Skeletal muscle satellite cell (primary cell): ENCODE data around the gene CD7.

Experiments used
- H3K27me3 ChIP-seq: 2 replicates; pipeline ENCODE4 v1.7.0; 2013; ENCODE audit warnings: low read length; ENCODE audit not compliant: control insufficient read depth, insufficient read depth
- H3K36me3 ChIP-seq: 2 replicates; pipeline ENCODE4 v1.7.0; 2013; ENCODE audit warnings: mild to moderate bottlenecking, control low read depth, low read length; ENCODE audit not compliant: insufficient read depth
- H3K4me1 ChIP-seq: 2 replicates; pipeline ENCODE4 v1.7.0; 2013; ENCODE audit warnings: low read length; ENCODE audit not compliant: control insufficient read depth, insufficient read depth
- H3K4me2 ChIP-seq: 2 replicates; pipeline ENCODE4 v1.7.0; 2013; ENCODE audit warnings: mild to moderate bottlenecking, low read length
- H3K4me3 ChIP-seq: 2 replicates; pipeline ENCODE4 v1.7.0; 2013; ENCODE audit warnings: low read length
- H3K9ac ChIP-seq: 2 replicates; pipeline ENCODE4 v1.7.0; 2013; ENCODE audit warnings: mild to moderate bottlenecking, low read depth, low read length, moderate library complexity
- H3K9me3 ChIP-seq: replicated peaks from 2 replicates; pipeline ENCODE4 v1.7.0; 2013; ENCODE audit warnings: mild to moderate bottlenecking, control low read depth, low read length

Gene CD7

GRCh38 chr17:82315703-82316358, 1.6 kb downstream of the CD7 start:
- Histone ChIP-seq H3K4me1 (no peaks in the 10 kb centered on the region), H3K4me3 (no peak overlapping the region), H3K27me3 (peaks cover 14% of the 10 kb centered on the region), H3K9me3 (no peaks in the 10 kb centered on the region), H3K9ac (no peak overlapping the region), H3K36me3 (no peaks in the 10 kb centered on the region), H3K4me2 (no peak overlapping the region)

GRCh38 chr17:82314727-82315605, 2.4 kb downstream of the CD7 start:
- H3K9ac ChIP-seq = no peak overlapping the region
- H3K36me3 ChIP-seq = no peaks in the 10 kb centered on the region
- no peak overlapping the region for H3K4me2 ChIP-seq
- H3K9me3 ChIP-seq = no peaks in the 10 kb centered on the region
- peaks cover 21% of the 10 kb centered on the region for H3K27me3 ChIP-seq
- no peak overlapping the region for H3K4me3 ChIP-seq
- H3K4me1 ChIP-seq = no peaks in the 10 kb centered on the region

GRCh38 chr17:82314012-82314726, 3.2 kb downstream of the CD7 start:
- no peaks in the 10 kb centered on the region for H3K4me1 ChIP-seq
- no peak overlapping the region for H3K4me3 ChIP-seq
- H3K9ac ChIP-seq = no peak overlapping the region
- no peaks in the 10 kb centered on the region for H3K36me3 ChIP-seq
- H3K9me3 ChIP-seq = no peaks in the 10 kb centered on the region
- H3K27me3 ChIP-seq = peaks cover 26% of the 10 kb centered on the region
- no peak overlapping the region for H3K4me2 ChIP-seq

GRCh38 chr17:82313195-82314011, 4.0 kb downstream of the CD7 start:
- no peaks in the 10 kb centered on the region for H3K36me3 ChIP-seq
- H3K27me3 ChIP-seq = peaks cover 34% of the 10 kb centered on the region
- H3K4me2 ChIP-seq = no peak overlapping the region
- no peak overlapping the region for H3K4me3 ChIP-seq
- H3K4me1 ChIP-seq = no peaks in the 10 kb centered on the region
- H3K9ac ChIP-seq = no peak overlapping the region
- no peaks in the 10 kb centered on the region for H3K9me3 ChIP-seq

DNA sequence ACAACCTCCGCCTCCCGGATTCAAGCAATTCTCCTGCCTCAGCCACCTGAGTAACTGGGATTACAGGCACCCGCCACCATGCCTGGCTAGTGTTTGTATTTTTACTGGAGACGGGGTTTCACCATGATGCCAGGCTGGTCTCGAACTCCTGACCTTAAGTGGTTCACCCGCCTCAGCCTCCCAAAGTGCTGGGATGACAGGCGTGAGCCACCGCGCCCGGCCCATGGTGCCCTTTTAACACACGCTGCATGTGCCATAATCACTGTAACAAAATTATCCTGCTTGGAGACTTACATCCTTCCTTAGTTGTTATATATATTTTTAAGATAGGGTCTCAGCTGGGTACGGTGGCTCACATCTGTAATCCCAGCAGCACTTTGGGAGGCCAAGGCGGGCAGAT, 5.4 kb downstream of the CD7 start:
- Histone ChIP-seq H3K4me2 (no peak overlapping the region), H3K27me3 (peaks cover 34% of the 10 kb centered on the region), H3K9me3 (no peaks in the 10 kb centered on the region), H3K4me3 (no peak overlapping the region), H3K9ac (no peak overlapping the region), H3K36me3 (no peaks in the 10 kb centered on the region), H3K4me1 (no peaks in the 10 kb centered on the region)

GRCh38 chr17:82310877-82311276, 6.5 kb downstream of the CD7 start:
- Histone ChIP-seq H3K4me3 (no peak overlapping the region), H3K4me2 (no peak overlapping the region), H3K9ac (no peak overlapping the region)

GRCh38 chr17:82309656-82310570, 7.5 kb downstream of the CD7 start:
- H3K4me1 ChIP-seq = no peaks in the 10 kb centered on the region
- H3K9ac ChIP-seq = no peak overlapping the region
- H3K27me3 ChIP-seq = peaks cover 19% of the 10 kb centered on the region
- no peaks in the 10 kb centered on the region for H3K36me3 ChIP-seq
- no peaks in the 10 kb centered on the region for H3K9me3 ChIP-seq
- no peak overlapping the region for H3K4me3 ChIP-seq
- no peak overlapping the region for H3K4me2 ChIP-seq

More at GRCh38 chr17:82310877-82311276, 6.5 kb downstream of the CD7 start:
- Histone ChIP-seq H3K9me3 (no peaks in the 10 kb centered on the region), H3K27me3 (peaks cover 26% of the 10 kb centered on the region), H3K36me3 (no peaks in the 10 kb centered on the region), H3K4me1 (no peaks in the 10 kb centered on the region)

GRCh38 chr17:82305727-82306300, 11.6 kb downstream of the CD7 start:
- H3K9ac ChIP-seq = no peak overlapping the region
- H3K27me3 ChIP-seq = peaks cover 19% of the 10 kb centered on the region
- H3K4me1 ChIP-seq = peaks cover 4% of the 10 kb centered on the region

DNA sequence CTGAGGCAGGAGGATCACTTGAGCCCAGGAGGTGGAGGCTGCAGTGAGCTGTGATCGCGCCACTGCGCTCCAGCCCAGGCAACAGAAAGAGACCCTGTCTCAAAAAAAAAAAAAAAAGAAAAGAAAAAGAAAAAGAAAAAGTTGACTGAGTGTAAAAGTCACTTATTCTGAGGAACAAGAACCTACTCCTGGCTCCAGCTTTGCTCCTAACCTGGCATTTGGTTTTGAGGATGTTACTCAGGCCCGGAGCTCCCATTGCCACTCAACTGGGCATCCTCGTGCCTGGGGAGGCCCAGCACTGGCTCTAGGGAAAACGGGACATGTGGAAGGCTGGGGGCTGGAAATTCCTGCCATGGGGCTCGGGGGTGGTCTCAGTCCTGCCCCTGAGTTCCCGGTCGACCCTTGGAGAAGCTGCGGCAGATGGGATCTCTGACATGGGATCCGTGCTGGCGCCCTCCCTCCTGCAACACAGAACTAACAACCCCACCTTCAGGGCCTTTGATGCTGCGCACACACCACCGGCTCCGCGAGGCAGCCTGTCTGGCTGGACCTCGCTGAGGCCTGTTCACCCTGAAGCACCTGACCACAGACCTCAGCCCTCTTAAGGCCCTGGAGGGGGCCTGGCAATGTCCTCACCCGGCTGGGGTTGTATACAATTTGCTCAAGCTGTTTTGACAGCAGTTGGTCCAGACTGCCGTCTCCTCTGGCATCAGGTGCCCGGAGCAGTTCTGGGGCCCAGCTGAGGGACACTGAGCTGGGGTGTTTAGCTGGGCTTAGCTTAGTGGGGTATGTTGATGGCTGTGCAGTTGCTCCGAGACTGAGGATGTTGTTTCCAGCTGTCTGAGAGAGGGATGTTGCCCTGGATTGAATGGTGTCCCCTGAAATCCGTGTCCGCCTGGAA, 12.3 kb downstream of the CD7 start:
- Histone ChIP-seq H3K4me2 (no peak overlapping the region), H3K9ac (no peak overlapping the region), H3K4me1 (peaks cover 10% of the 10 kb centered on the region), H3K27me3 (peaks cover 14% of the 10 kb centered on the region), H3K36me3 (no peaks in the 10 kb centered on the region), H3K4me3 (no peak overlapping the region), H3K9me3 (no peaks in the 10 kb centered on the region)

More at GRCh38 chr17:82305727-82306300, 11.6 kb downstream of the CD7 start:
- H3K36me3 ChIP-seq = no peaks in the 10 kb centered on the region
- H3K4me2 ChIP-seq = no peak overlapping the region
- no peak overlapping the region for H3K4me3 ChIP-seq
- no peaks in the 10 kb centered on the region for H3K9me3 ChIP-seq
